ENCODE data around the gene KCNN3.

GRCh38 chr1:154794608-154795007 is 75.5 kb downstream of the KCNN3 start:
- TF ChIP-seq CTCF (conservative IDR thresholded peaks at IDR 0.05) (no peak), ZFX (IDR thresholded peaks at IDR 0.05) (no peak)
